ENCODE data around the gene TBC1D19. TPM values are rescaled to one million over a fixed set of nuclear protein-coding genes. Genes with fewer than 3 reads are reported as not detected.

Gene TBC1D19
- total RNA-seq, 1 experiment from 2014 or later: 2.2 TPM

- Histone ChIP-seq H3K4me1 (ENCODE audit: control insufficient read depth, insufficient read depth, low read length) (no peaks in the 10 kb centered on the region), H3K4me3 (ENCODE audit: low read depth in 2 of 2, low read length in 2 of 2) (no peak overlapping the region), H3K27me3 (ENCODE audit: control insufficient read depth, insufficient read depth, low read length) (no peaks in the 10 kb centered on the region), H3K9me3 (ENCODE audit: control insufficient read depth, insufficient read depth, low read depth, low read length) (no peaks in the 10 kb centered on the region), H3K27ac (ENCODE audit: low read length) (no peak overlapping the region), H3K36me3 (ENCODE audit: control insufficient read depth, insufficient read depth, low read length) (no peaks in the 10 kb centered on the region)
- DNase-seq (ENCODE audit: low read depth, low spot score) (no peak), ATAC-seq (no peak)
- in situ Hi-C loops (cut with HindIII; ENCODE audit: low pct_unique_long_range_greater_than_20kb, low sequenced_read_pairs) (no loop called here), intact Hi-C loops (cut with micrococcal nuclease; ENCODE audit: unreplicated experiment) (no loop called here)
- ChIA-PET POLR2A (no interaction called here), CTCF (no interaction called here)
- no TSS peak for BruUV-seq (replicated peaks)
- no peak for TF ChIP-seq SIN3A (IDR thresholded peaks at IDR 0.05; ENCODE audit: borderline replicate concordance, insufficient read depth, low read depth, low read length)
- TF ChIP-seq CTCF (IDR thresholded peaks at IDR 0.05): no peak
- no peak for TF ChIP-seq TCF7L2 (IDR thresholded peaks at IDR 0.05; ENCODE audit: low read depth, low read length)
- no peak for TF ChIP-seq POLR2AphosphoS5 (IDR thresholded peaks at IDR 0.05; ENCODE audit: low read depth, low read length)
- no peak for TF ChIP-seq REST (IDR thresholded peaks at IDR 0.05; ENCODE audit: insufficient read depth in 1 of 2, low read depth in 2 of 2, low read length in 1 of 2)
Observed at GRCh38 chr4:26573389-26573794, 10.5 kb upstream of the TBC1D19 start.

- no peak for TF ChIP-seq CTCF (IDR thresholded peaks at IDR 0.05)
- no peaks in the 10 kb centered on the region for H3K4me1 ChIP-seq (ENCODE audit: control insufficient read depth, insufficient read depth, low read length)
- no peaks in the 10 kb centered on the region for H3K36me3 ChIP-seq (ENCODE audit: control insufficient read depth, insufficient read depth, low read length)
- no peak for ATAC-seq
- ChIA-PET CTCF (no interaction called here), POLR2A (no interaction called here)
- no peaks in the 10 kb centered on the region for H3K9me3 ChIP-seq (ENCODE audit: control insufficient read depth, insufficient read depth, low read depth, low read length)
- in situ Hi-C loops (cut with HindIII; ENCODE audit: low pct_unique_long_range_greater_than_20kb, low sequenced_read_pairs) (no loop called here), intact Hi-C loops (cut with micrococcal nuclease; ENCODE audit: unreplicated experiment) (no loop called here)
- H3K27me3 ChIP-seq (ENCODE audit: control insufficient read depth, insufficient read depth, low read length): no peaks in the 10 kb centered on the region
- no TSS peak for BruUV-seq (replicated peaks)
- DNase-seq (ENCODE audit: low read depth, low spot score): no peak
- no peak overlapping the region for H3K27ac ChIP-seq (ENCODE audit: low read length)
- no peak overlapping the region for H3K4me3 ChIP-seq (ENCODE audit: low read depth in 2 of 2, low read length in 2 of 2)
Observed at GRCh38 chr4:26574563-26574962, 9.3 kb upstream of the TBC1D19 start.

DNA sequence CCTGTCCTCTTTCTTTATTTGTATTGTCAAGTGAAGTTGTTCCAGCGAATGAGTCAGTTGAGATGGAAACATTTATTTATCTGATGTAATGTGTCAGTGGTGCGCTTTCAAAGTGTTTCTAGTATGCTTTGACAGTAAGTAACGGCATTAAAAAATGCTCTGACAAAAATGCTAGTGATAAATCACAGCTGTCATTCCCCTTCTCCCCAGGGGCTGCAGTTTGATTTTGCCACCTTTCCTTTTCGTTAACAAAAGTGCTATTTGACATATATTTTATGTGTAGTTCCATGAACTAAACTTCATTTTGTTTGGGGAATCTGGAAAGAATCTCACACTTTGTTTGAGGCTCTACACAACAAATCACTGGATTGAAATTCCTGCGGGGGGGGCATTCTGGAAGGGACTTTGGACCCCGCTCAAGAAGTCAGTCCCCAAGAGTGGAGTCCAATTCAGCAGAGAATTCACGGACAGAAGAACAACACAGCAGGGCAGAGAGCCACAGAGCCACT lies 7.6 kb upstream of the TBC1D19 start:
- POLR2A ChIA-PET: no interaction called here
- Histone ChIP-seq H3K27me3 (ENCODE audit: control insufficient read depth, insufficient read depth, low read length) (no peaks in the 10 kb centered on the region), H3K36me3 (ENCODE audit: control insufficient read depth, insufficient read depth, low read length) (no peaks in the 10 kb centered on the region), H3K4me1 (ENCODE audit: control insufficient read depth, insufficient read depth, low read length) (no peaks in the 10 kb centered on the region), H3K4me3 (ENCODE audit: low read depth in 2 of 2, low read length in 2 of 2) (no peak overlapping the region), H3K27ac (ENCODE audit: low read length) (no peak overlapping the region), H3K9me3 (ENCODE audit: control insufficient read depth, insufficient read depth, low read depth, low read length) (no peaks in the 10 kb centered on the region)
- ATAC-seq: no peak
- intact Hi-C loops (cut with micrococcal nuclease; ENCODE audit: unreplicated experiment): no loop called here
- TF ChIP-seq SIN3A (IDR thresholded peaks at IDR 0.05; ENCODE audit: borderline replicate concordance, insufficient read depth, low read depth, low read length) (no peak), REST (IDR thresholded peaks at IDR 0.05; ENCODE audit: insufficient read depth in 1 of 2, low read depth in 2 of 2, low read length in 1 of 2) (no peak), CTCF (IDR thresholded peaks at IDR 0.05) (no peak)
- BruUV-seq (replicated peaks): no TSS peak
- DNase-seq (ENCODE audit: low read depth, low spot score): no peak
- CTCF ChIA-PET: no interaction called here
- in situ Hi-C loops (cut with HindIII; ENCODE audit: low pct_unique_long_range_greater_than_20kb, low sequenced_read_pairs): no loop called here

Data from Panc1 (cell line).